Measurements from ENCODE around the gene SLC26A11. TPM values are rescaled to one million over a fixed set of nuclear protein-coding genes. Genes with fewer than 3 reads are reported as not detected.

SLC26A11 gene
- total RNA-seq, 1 experiment from 2014 or later, result 26.5 TPM

- no peak overlapping the region for H4K8ac ChIP-seq (replicated peaks; ENCODE audit: insufficient read length, low read depth, low read length)
- H3K4me1 ChIP-seq (ENCODE audit: insufficient read depth, low read length), result no peaks in the 10 kb centered on the region
- peak; percentile 83 for DNase-seq
- H3K4me1 Mint-ChIP-seq, result peaks cover 0 to 7% of the 10 kb centered on the region in 2 experiments; a peak in 2 of 4 replicates
- no peak overlapping the region for H3K9ac ChIP-seq (ENCODE audit: extremely low read depth, insufficient read length, low read length)
- H3K4me2 ChIP-seq (ENCODE audit: insufficient read depth, insufficient read length, low read length), result no peak overlapping the region
- H2BK12ac ChIP-seq (ENCODE audit: insufficient read length, low read depth, low read length), result no peak overlapping the region
- H3K79me2 ChIP-seq (ENCODE audit: insufficient read depth, low read length), result no peaks in the 10 kb centered on the region
- H3K27ac Mint-ChIP-seq, result no peak overlapping the region
- H3K23ac ChIP-seq (ENCODE audit: insufficient read length, low read depth, low read length), result no peak overlapping the region
- no peaks in the 10 kb centered on the region for H4K20me1 ChIP-seq (ENCODE audit: control insufficient read depth, insufficient read depth, insufficient read length)
- no peak overlapping the region for H3K4ac ChIP-seq (ENCODE audit: low read depth, low read length)
- H3K4me3 Mint-ChIP-seq, result no peak overlapping the region
- H3T11ph ChIP-seq (ENCODE audit: low read length), result no peak overlapping the region
- H2BK20ac ChIP-seq (ENCODE audit: low read depth, low read length, poor library complexity, severe bottlenecking), result no peak overlapping the region
- no peak overlapping the region for H2BK120ac ChIP-seq (ENCODE audit: low read depth, low read length, poor library complexity, severe bottlenecking)
- H3K14ac ChIP-seq (ENCODE audit: insufficient read depth, low read length), result no peak overlapping the region
- H2BK15ac ChIP-seq (ENCODE audit: low read depth, low read length), result no peak overlapping the region
- H2AFZ ChIP-seq (ENCODE audit: low read length), result no peak overlapping the region
- H4K91ac ChIP-seq (ENCODE audit: insufficient read length, low read depth, low read length), result no peak overlapping the region
- no peak overlapping the region for H4K5ac ChIP-seq (ENCODE audit: insufficient read length, low read depth, low read length)
- no peak overlapping the region for H3K18ac ChIP-seq (ENCODE audit: insufficient read length, low read depth, low read length)
- peaks cover 8% of the 10 kb centered on the region for H3K27me3 Mint-ChIP-seq (ENCODE audit: low read depth)
- no peaks in the 10 kb centered on the region for H3K23me2 ChIP-seq (ENCODE audit: insufficient read length, low read depth, low read length, poor library complexity, severe bottlenecking)
- no CpG with 5 or more reads among the region's 20 CpGs for WGBS (ENCODE audit: extremely low coverage, insufficient read length, low lambda C conversion rate)
- no peaks in the 10 kb centered on the region for H3K36me3 Mint-ChIP-seq (ENCODE audit: insufficient read depth in 1 of 3, low read depth in 3 of 3)
- H3K27me3 ChIP-seq (ENCODE audit: insufficient read depth, low read length), result no peaks in the 10 kb centered on the region
- no peak overlapping the region for H3K56ac ChIP-seq (ENCODE audit: insufficient read length, low read depth, low read length)
- H3K27ac ChIP-seq (ENCODE audit: insufficient read length, low read depth, low read length), result no peak overlapping the region
- no peaks in the 10 kb centered on the region for H3K79me1 ChIP-seq (ENCODE audit: insufficient read depth, low read depth, low read length, poor library complexity, severe bottlenecking)
- no peak overlapping the region for H2BK5ac ChIP-seq (ENCODE audit: insufficient read length, low read length)
- no peaks in the 10 kb centered on the region for H3K9me3 Mint-ChIP-seq
- peak; percentile 52 for TF ChIP-seq CTCF (conservative IDR thresholded peaks at IDR 0.05)
- no peaks in the 10 kb centered on the region for H3K9me3 ChIP-seq (ENCODE audit: control insufficient read depth, low read depth, low read length)
- H2AK5ac ChIP-seq (ENCODE audit: insufficient read length, low read length), result no peak overlapping the region
Measured at GRCh38 chr17:80191192-80191591, 29.0 kb upstream of the SLC26A11 start.
